Thyroid gland (tissue), 4 donors: ENCODE data around the gene IBSP. TPM values are rescaled to one million over a fixed set of nuclear protein-coding genes. Genes with fewer than 3 reads are reported as not detected.

Experiments used
- DNase-seq, 2 donors: peaks; one replicate each; pipeline ENCODE4 v3.0.0-alpha.2; 2019
- H3K27ac ChIP-seq, 3 donors: fragments of 200-600 bp; sonication (generic); 1 replicate in 2 of 3; 2 replicates in 1 of 3; pipeline ENCODE4 v1.5.1; 2016 to 2019; ENCODE audit warnings: mild to moderate bottlenecking in 1 of 3, moderate library complexity in 1 of 3
- H3K27me3 ChIP-seq: fragments of 200-600 bp; sonication (generic); one replicate; pipeline ENCODE4 v1.5.1; 2019
- H3K36me3 ChIP-seq, 2 donors: fragments of 200-600 bp; sonication (generic); one replicate each; pipeline ENCODE4 v1.5.1; 2016 to 2019
- H3K4me1 ChIP-seq, 2 donors: fragments of 200-600 bp; sonication (generic); one replicate each; pipeline ENCODE4 v1.5.1; 2017 to 2019
- H3K4me3 ChIP-seq, 3 donors: fragments of 200-600 bp; sonication (generic); replicated peaks in 1 of 3; 1 replicate in 2 of 3; 2 replicates in 1 of 3; pipeline ENCODE4 v1.5.1; 2016; ENCODE audit warnings: mild to moderate bottlenecking in 1 of 3
- H3K9me3 ChIP-seq: fragments of 200-600 bp; sonication (generic); one replicate; pipeline ENCODE4 v1.5.1; 2017
- POLR2A ChIP-seq, 2 donors: fragments of 450-650 bp; IDR thresholded peaks; one replicate each; pipeline ENCODE4 v1.6.1; 2017; ENCODE audit warnings: antibody characterized with exemption in 2 of 2, mild to moderate bottlenecking in 2 of 2, moderate library complexity in 1 of 2
- WGBS, 2 donors: methylation state at CpG; one replicate each; pipeline ENCODE4 v1.1.5; 2017; 5-methylcytosine and 5-hydroxymethylcytosine counted together
- intact Hi-C: fragments of 100-400 bp; cut with DNase I; formaldehyde crosslinking; loops from one replicate; pipeline ENCODE4 v1.15.1; 2023
- total RNA-seq, 4 donors: library from RNA; depleted of rRNA; stranded (reverse); fragments of >200 nt; gene quantifications; one replicate each; pipeline ENCODE4 v1.2.3, GENCODE V29; 2016
- TF ChIP-seq, protein P1 (sequence below), 6 experiments: fragments of 200-600 bp in 3 of 6; fragments of 450-650 bp in 3 of 6; sonication (generic) in 3 of 6; IDR thresholded peaks; one replicate each; pipeline ENCODE4 v1.5.1; 2016 to 2019; ENCODE audit warnings: antibody characterized with exemption in 6 of 6, mild to moderate bottlenecking in 2 of 6, inconsistent platforms in 1 of 6, moderate library complexity in 1 of 6

The IBSP gene
- total RNA-seq, 4 donors from 2014 or later, result not detected

GRCh38 chr4:87849612-87850011 lies 50.3 kb downstream of the IBSP start:
- H3K4me1 ChIP-seq, result peaks cover 0 to 5% of the 10 kb centered on the region in 2 donors
- DNase-seq, result no peak
- no peak overlapping the region for H3K27ac ChIP-seq
- H3K4me3 ChIP-seq, result no peak overlapping the region
- no peaks in the 10 kb centered on the region for H3K36me3 ChIP-seq
- WGBS, 2 donors, result 50 to 53% methylated on average over 4 of the region's 4 CpGs
- intact Hi-C loops, result loop anchor here (5.0 to 10.0 kb wide), 2 partner anchors 123 to 365 kb away; no protein-coding TSS in a partner anchor
- no peak for TF ChIP-seq POLR2A (IDR thresholded peaks at IDR 0.05)
- TF ChIP-seq, protein P1, sequence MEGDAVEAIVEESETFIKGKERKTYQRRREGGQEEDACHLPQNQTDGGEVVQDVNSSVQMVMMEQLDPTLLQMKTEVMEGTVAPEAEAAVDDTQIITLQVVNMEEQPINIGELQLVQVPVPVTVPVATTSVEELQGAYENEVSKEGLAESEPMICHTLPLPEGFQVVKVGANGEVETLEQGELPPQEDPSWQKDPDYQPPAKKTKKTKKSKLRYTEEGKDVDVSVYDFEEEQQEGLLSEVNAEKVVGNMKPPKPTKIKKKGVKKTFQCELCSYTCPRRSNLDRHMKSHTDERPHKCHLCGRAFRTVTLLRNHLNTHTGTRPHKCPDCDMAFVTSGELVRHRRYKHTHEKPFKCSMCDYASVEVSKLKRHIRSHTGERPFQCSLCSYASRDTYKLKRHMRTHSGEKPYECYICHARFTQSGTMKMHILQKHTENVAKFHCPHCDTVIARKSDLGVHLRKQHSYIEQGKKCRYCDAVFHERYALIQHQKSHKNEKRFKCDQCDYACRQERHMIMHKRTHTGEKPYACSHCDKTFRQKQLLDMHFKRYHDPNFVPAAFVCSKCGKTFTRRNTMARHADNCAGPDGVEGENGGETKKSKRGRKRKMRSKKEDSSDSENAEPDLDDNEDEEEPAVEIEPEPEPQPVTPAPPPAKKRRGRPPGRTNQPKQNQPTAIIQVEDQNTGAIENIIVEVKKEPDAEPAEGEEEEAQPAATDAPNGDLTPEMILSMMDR (IDR thresholded peaks at IDR 0.05), result no peak
- H3K9me3 ChIP-seq, result no peaks in the 10 kb centered on the region
- no peaks in the 10 kb centered on the region for H3K27me3 ChIP-seq

DNA sequence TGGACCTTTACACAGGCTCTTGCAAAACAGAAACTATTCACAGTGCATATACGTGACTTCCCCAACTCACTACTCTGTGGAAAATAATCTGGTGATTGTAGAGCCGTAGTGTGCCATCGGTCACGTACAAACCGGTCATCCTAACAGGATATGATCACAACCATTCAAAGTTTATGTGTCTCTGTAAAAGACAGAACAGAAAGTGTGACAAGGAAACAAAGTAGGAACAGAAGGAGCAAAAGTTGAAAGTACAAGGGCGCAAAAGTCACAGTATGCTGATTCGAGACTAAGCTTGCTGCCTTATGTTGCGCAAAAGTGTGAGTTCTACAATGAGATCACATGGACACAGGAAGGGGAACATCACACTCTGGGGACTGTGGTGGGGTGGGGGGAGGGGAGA lies 52.0 kb downstream of the IBSP start:
- intact Hi-C loops, result loop anchor here (5.0 to 10.0 kb wide), 2 partner anchors 121 to 363 kb away; no protein-coding TSS in a partner anchor
- H3K27me3 ChIP-seq, result no peaks in the 10 kb centered on the region

GRCh38 chr4:87851953-87852352 lies 52.6 kb downstream of the IBSP start:
- WGBS, 2 donors, result 82 to 85% methylated on average over 4 of the region's 4 CpGs
- no peaks in the 10 kb centered on the region for H3K36me3 ChIP-seq
- no peak overlapping the region for H3K27ac ChIP-seq
- peaks cover 0 to 5% of the 10 kb centered on the region in 2 donors for H3K4me1 ChIP-seq
- H3K9me3 ChIP-seq, result no peaks in the 10 kb centered on the region
- no peak for DNase-seq
- H3K4me3 ChIP-seq, result no peak overlapping the region
- intact Hi-C loops, result loop anchor here (5.0 to 10.0 kb wide), 2 partner anchors 120 to 363 kb away; no protein-coding TSS in a partner anchor
- no peaks in the 10 kb centered on the region for H3K27me3 ChIP-seq
- TF ChIP-seq POLR2A (IDR thresholded peaks at IDR 0.05), result no peak
- TF ChIP-seq, protein P1 (IDR thresholded peaks at IDR 0.05), result no peak

More for the DNA sequence above, 52.0 kb downstream of the IBSP start:
- Histone ChIP-seq H3K9me3 (no peaks in the 10 kb centered on the region), H3K27ac (no peak overlapping the region), H3K4me1 (peaks cover 0 to 5% of the 10 kb centered on the region in 2 donors), H3K4me3 (no peak overlapping the region), H3K36me3 (no peaks in the 10 kb centered on the region)
- 79 to 82% methylated on average over 8 of the region's 8 CpGs for WGBS, 2 donors
- TF ChIP-seq, protein P1 (IDR thresholded peaks at IDR 0.05), result no peak
- no peak for TF ChIP-seq POLR2A (IDR thresholded peaks at IDR 0.05)
- DNase-seq, result no peak

- WGBS, 2 donors, result 3 to 4% methylated on average over 3 of the region's 3 CpGs
- Histone ChIP-seq H3K36me3 (no peaks in the 10 kb centered on the region), H3K27ac (no peak overlapping the region), H3K27me3 (no peaks in the 10 kb centered on the region), H3K4me1 (peaks cover 0 to 5% of the 10 kb centered on the region in 2 donors), H3K4me3 (no peak overlapping the region), H3K9me3 (no peaks in the 10 kb centered on the region)
- intact Hi-C loops, result loop anchor here (5.0 to 10.0 kb wide), 2 partner anchors 119 to 362 kb away; no protein-coding TSS in a partner anchor
- no peak for DNase-seq
- TF ChIP-seq, protein P1 (IDR thresholded peaks at IDR 0.05), result peak in 4 of 6 experiments; percentile 12 to 54 (median 48)
- no peak for TF ChIP-seq POLR2A (IDR thresholded peaks at IDR 0.05)
Measured at GRCh38 chr4:87853108-87853507, 53.8 kb downstream of the IBSP start.

DNA sequence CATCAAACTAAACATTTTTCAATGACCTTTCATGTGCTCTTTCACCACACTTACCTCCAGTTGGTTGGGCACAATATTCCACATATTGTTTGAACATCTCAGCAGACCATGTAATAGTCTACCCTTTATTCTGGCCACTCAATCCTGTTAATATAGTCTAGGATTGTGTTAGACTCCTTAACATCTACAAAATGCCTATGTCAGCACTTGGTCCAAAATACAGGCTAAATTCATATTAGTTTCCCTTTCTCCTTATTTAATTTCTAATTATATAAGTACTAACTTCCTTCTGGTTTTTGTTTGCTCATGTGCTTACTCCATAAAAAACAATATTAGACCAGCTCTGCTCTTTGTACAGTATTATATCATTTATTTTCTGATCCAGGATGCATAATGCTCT lies 54.5 kb downstream of the IBSP start:
- Histone ChIP-seq H3K27me3 (no peaks in the 10 kb centered on the region), H3K27ac (no peak overlapping the region), H3K36me3 (no peaks in the 10 kb centered on the region), H3K4me1 (peaks cover 0 to 2% of the 10 kb centered on the region in 2 donors), H3K9me3 (no peaks in the 10 kb centered on the region), H3K4me3 (no peak overlapping the region)
- no peak for TF ChIP-seq POLR2A (IDR thresholded peaks at IDR 0.05)
- TF ChIP-seq, protein P1 (IDR thresholded peaks at IDR 0.05), result no peak
- no peak for DNase-seq
- intact Hi-C loops, result loop anchor here (5.0 to 10.0 kb wide), 2 partner anchors 118 to 361 kb away; no protein-coding TSS in a partner anchor
